Ovary (tissue), 9 donors: ENCODE measurements around the gene HRC. TPM values are rescaled to one million over a fixed set of nuclear protein-coding genes. Genes with fewer than 3 reads are reported as not detected.
A peak's percentile ranks its signal among the peaks of the same experiment; 100 is the strongest.

Source experiments
- DNase-seq, 5 donors: peaks; one replicate each; pipeline ENCODE4 v3.0.0-alpha.2; 2019 to 2020
- H3K27ac ChIP-seq, 2 donors: fragments of 200-600 bp; one replicate each; pipeline versions ENCODE4 v1.5.1 to v1.8.0; 2019 to 2022
- H3K27me3 ChIP-seq: fragments of 200-600 bp; one replicate; pipeline ENCODE4 v1.8.0; 2022
- H3K36me3 ChIP-seq: fragments of 200-600 bp; sonication (generic); one replicate; pipeline ENCODE4 v1.5.1; 2019
- H3K4me1 ChIP-seq: one replicate; pipeline ENCODE4 v1.8.1; 2013; ENCODE audit warnings: mild to moderate bottlenecking, moderate library complexity; ENCODE audit not compliant: insufficient read depth
- H3K4me3 ChIP-seq: fragments of 200-600 bp; sonication (generic); one replicate; pipeline ENCODE4 v1.5.1; 2017
- H3K9me3 ChIP-seq, 2 donors: fragments of 200-600 bp in 1 of 2; sonication (generic) in 1 of 2; one replicate each; pipeline versions ENCODE4 v1.5.1 to v1.8.1; 2013 to 2019; ENCODE audit warnings: mild to moderate bottlenecking in 1 of 2, moderate library complexity in 1 of 2
- EP300 ChIP-seq: sonication (generic); formaldehyde crosslinking; IDR thresholded peaks from one replicate; pipeline ENCODE4 v1.6.1; 2017; ENCODE audit warnings: antibody characterized with exemption
- POLR2A ChIP-seq: fragments of 450-650 bp; IDR thresholded peaks from one replicate; pipeline ENCODE4 v1.6.1; 2017; ENCODE audit warnings: antibody characterized with exemption, mild to moderate bottlenecking, moderate library complexity
- WGBS, 3 donors: extraction: QIAGEN DNeasy Blood & Tissue Kit in 1 of 3; methylation state at CpG; one replicate each; pipeline versions ENCODE4 v1.1.5 to v1.1.7; 2013 to 2017; 5-methylcytosine and 5-hydroxymethylcytosine counted together
- intact Hi-C, 4 donors: fragments of 100-400 bp; cut with DNase I; formaldehyde crosslinking; loops; one replicate each; pipeline versions ENCODE4 v1.11.0 to v1.15.1; 2022 to 2023
- polyA plus RNA-seq, 2 donors: library from polyadenylated mRNA; stranded (reverse); fragments of 200-250 nt in 1 of 2; fragments of 350-450 nt in 1 of 2; fragmentation: Illumina TruSeq in 1 of 2; extraction: RNeasy Lipid Tissue Mini Kit (QIAGEN cat#74804) in 1 of 2; gene quantifications; one replicate each; pipeline ENCODE4 v1.2.3, GENCODE V29; 2013 to 2014
- total RNA-seq, 7 donors: library from RNA; depleted of rRNA in 2 of 7; stranded (reverse); fragments of >200 nt in 2 of 7; fragmentation: NEBNext Ultra II Directional in 3 of 7; extraction: Animal tissue kit (Norgen Biotek cat#: 25700) in 3 of 7; gene quantifications; one replicate each; pipeline versions ENCODE4 v1.1.0 to v1.2.4, GENCODE V29; 2016 to 2023
- TF ChIP-seq, protein P1 (sequence below), 3 donors: fragments of 450-650 bp in 2 of 3; fragments of 200-600 bp in 1 of 3; IDR thresholded peaks; one replicate each; pipeline versions ENCODE4 v1.5.1 to v1.8.0; 2016 to 2022; ENCODE audit warnings: antibody characterized with exemption in 3 of 3, mild to moderate bottlenecking in 1 of 3
- donor health status: DM: no; HTN: no; CAD: no; lungs with moderate emphysema.
- donor health status: DM: no; HTN: no; CAD: no.
- donor health status: Bipolar disorder and iron deficiency.
- donor health status: DM: yes; HTN: yes; CAD: no.
- donor health status: DM: no; HTN: no; CAD: no.
- donor health status: DM: yes; HTN: yes; CAD: no.

Gene HRC
- total and polyA plus RNA-seq, 9 donors, result 0.36 to 10.5 (median 2.2) TPM

DNA sequence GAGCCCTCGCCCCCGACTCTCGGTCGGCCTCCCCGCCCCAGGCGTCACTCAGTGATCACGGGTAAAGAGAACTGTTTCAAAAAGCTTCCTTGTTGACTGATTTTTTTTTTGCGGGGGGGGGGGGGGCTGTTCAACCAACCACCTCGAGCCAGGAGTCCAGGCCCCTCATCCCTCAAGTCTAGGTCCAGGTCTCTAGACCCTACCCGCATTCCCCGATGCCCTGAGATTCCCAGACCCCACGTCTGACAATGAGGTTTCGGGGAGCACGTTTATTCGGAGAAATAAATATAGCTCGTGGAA, 4.3 kb downstream of the HRC start:
- Histone ChIP-seq H3K27ac (no peak overlapping the region), H3K9me3 (no peaks in the 10 kb centered on the region), H3K27me3 (no peaks in the 10 kb centered on the region), H3K36me3 (no peaks in the 10 kb centered on the region), H3K4me1 (peaks cover 4% of the 10 kb centered on the region), H3K4me3 (peak overlapping the region; percentile 42)
- no peak for DNase-seq
- intact Hi-C loops, result no loop called here
- 2 to 5% (median 4%) methylated on average over 16 of the region's 16 CpGs for WGBS, 3 donors
- TF ChIP-seq EP300, result no peak
- TF ChIP-seq, protein P1, sequence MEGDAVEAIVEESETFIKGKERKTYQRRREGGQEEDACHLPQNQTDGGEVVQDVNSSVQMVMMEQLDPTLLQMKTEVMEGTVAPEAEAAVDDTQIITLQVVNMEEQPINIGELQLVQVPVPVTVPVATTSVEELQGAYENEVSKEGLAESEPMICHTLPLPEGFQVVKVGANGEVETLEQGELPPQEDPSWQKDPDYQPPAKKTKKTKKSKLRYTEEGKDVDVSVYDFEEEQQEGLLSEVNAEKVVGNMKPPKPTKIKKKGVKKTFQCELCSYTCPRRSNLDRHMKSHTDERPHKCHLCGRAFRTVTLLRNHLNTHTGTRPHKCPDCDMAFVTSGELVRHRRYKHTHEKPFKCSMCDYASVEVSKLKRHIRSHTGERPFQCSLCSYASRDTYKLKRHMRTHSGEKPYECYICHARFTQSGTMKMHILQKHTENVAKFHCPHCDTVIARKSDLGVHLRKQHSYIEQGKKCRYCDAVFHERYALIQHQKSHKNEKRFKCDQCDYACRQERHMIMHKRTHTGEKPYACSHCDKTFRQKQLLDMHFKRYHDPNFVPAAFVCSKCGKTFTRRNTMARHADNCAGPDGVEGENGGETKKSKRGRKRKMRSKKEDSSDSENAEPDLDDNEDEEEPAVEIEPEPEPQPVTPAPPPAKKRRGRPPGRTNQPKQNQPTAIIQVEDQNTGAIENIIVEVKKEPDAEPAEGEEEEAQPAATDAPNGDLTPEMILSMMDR (IDR thresholded peaks at IDR 0.05), result no peak
- TF ChIP-seq POLR2A, result no peak

DNA sequence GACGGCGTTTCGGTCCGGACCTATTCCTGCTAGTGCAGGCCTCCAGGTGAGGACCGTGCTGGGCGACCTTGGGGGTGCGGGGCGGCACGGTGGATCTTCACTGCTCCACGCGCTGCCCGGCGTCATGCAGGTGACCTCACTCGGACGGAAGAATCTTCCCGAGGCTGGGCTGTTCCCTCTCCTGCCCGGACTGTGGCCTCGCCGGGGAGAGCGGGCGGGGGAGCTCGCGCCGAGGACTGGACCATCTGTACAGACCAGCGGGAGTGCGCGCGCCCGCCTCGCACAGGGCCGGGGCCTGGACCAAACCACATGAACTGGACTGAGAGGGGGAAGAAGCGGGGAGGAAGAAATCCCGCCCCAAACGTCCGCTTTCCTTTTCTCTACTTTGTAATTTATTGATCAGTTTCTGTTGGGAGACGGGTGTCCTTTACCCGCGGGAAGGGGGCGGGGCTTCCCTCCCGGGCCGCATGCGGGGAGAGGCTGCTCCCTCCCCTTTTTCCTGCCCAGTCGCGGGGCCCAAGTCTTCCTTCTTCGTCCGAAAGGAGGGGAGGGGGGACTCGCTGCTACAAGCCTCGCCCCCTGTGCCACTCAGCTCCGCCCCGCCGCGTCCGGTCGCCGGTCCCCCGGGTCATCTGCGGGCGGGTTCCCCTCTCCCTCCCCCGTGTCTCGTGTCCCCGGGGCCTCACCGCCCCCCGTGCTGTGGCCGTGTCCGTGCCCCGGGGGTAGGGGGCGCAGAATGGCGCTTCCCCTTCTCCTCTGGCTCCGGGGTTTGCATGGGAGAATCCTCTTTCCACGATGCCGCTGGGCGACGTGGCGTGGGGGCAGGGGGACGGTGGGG, 4.9 kb downstream of the HRC start:
- peak overlapping the region; percentile 42 for H3K4me3 ChIP-seq
- TF ChIP-seq, protein P1 (IDR thresholded peaks at IDR 0.05), result no peak
- TF ChIP-seq EP300, result no peak
- no peak for TF ChIP-seq POLR2A
- 1% methylated on average over 57 to 75 of the region's 75 CpGs for WGBS, 3 donors
- peaks cover 4% of the 10 kb centered on the region for H3K4me1 ChIP-seq
- no peaks in the 10 kb centered on the region for H3K9me3 ChIP-seq
- H3K27me3 ChIP-seq, result no peaks in the 10 kb centered on the region
- DNase-seq, result peak; percentile 75 to 87 (median 80)
- H3K36me3 ChIP-seq, result no peaks in the 10 kb centered on the region
- intact Hi-C loops, result no loop called here
- H3K27ac ChIP-seq, result peak overlapping the region in 1 of 2 donors; percentile 33

DNA sequence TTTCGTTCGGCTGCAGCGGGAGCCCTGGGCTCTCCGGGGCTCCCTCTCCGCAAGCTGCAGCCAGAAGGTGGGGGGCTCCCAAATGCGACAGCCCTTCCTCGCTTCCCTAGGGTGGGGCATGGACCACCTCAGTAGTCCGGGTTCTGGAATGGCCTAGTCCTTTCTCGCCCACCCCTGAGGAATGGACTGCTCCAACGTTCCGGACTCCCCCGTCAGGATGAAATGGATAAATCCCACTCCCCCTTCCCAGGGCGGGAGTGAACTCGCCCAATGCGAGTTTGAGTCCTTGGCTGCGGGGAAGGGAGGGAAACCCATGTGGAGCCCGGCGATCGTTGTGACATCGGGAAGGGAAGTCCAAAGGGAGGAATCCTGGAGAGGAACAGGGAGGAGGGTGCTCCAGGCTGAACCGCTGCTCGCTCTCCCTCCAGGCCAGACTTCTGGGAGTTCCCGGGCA, 5.5 kb downstream of the HRC start:
- peaks cover 4% of the 10 kb centered on the region for H3K4me1 ChIP-seq
- peak overlapping the region in 1 of 2 donors; percentile 33 for H3K27ac ChIP-seq
- H3K9me3 ChIP-seq, result no peaks in the 10 kb centered on the region
- no peaks in the 10 kb centered on the region for H3K27me3 ChIP-seq
- 0 to 1% (median 0%) methylated on average over 23 of the region's 23 CpGs for whole genome bisulfite sequencing, 3 donors
- peak overlapping the region; percentile 42 for H3K4me3 ChIP-seq
- no peak for TF ChIP-seq EP300
- TF ChIP-seq, protein P1 (IDR thresholded peaks at IDR 0.05), result peak in 1 of 3 donors; percentile 10
- peak; percentile 62 to 83 (median 77) for DNase-seq
- H3K36me3 ChIP-seq, result no peaks in the 10 kb centered on the region
- intact Hi-C loops, result loop anchor here in 3 of 4 donors (5.0 to 10.0 kb wide), 2 partner anchors 47 to 55 kb away; no protein-coding TSS in a partner anchor

DNA sequence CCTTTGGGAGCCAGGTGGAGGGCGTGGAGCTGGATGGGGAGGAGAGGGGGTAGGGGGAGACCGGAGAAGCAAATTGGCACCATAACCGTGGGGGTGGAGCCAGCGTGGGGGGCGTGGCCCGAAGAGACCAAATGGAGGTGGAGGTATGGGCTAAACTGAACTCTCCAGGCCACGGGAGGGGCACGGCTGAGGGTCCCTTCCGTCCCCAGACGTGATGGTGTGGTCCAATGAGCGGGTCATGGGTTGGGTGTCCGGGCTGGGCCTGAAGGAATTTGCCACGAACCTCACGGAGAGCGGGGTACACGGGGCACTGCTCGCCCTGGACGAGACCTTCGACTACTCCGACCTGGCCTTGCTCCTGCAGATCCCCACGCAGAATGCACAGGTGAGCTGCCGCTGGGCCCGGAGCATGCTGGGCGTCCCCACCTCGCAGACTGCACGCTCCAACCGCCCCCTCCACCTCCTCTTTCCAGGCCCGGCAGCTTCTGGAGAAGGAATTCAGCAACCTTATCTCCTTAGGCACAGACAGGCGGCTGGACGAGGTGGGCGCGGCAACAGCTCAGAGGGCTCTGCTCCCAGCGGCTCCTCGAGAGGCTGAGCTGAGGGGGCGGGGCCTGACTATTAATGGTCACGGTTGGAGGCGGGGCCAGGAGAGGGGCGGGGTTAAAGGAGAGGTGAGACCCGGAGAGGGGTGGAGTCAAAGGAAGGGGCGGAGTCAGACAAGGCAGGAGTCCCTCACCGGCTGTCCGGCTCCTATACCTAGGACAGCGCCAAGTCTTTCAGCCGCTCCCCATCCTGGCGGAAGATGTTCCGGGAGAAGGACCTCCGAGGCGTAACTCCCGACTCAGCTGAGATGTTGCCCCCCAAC, 6.2 kb downstream of the HRC start:
- H3K9me3 ChIP-seq, result no peaks in the 10 kb centered on the region
- H3K27ac ChIP-seq, result peak overlapping the region in 1 of 2 donors; percentile 33
- H3K4me1 ChIP-seq, result peaks cover 4% of the 10 kb centered on the region
- no peaks in the 10 kb centered on the region for H3K27me3 ChIP-seq
- WGBS, 3 donors, result 1 to 2% (median 1%) methylated on average over 48 to 49 of the region's 49 CpGs
- TF ChIP-seq POLR2A, result no peak
- H3K4me3 ChIP-seq, result peak overlapping the region; percentile 42
- intact Hi-C loops, result loop anchor here in 3 of 4 donors (5.0 to 10.0 kb wide), 2 partner anchors 47 to 54 kb away; no protein-coding TSS in a partner anchor
- no peaks in the 10 kb centered on the region for H3K36me3 ChIP-seq
- peak; percentile 97 to 99 (median 99) for DNase-seq
